ENCODE results near the gene SMDT1.

- TF ChIP-seq MXI1 (conservative IDR thresholded peaks at IDR 0.05; ENCODE audit: poor library complexity, severe bottlenecking) = no peak
- TF ChIP-seq, protein P1, sequence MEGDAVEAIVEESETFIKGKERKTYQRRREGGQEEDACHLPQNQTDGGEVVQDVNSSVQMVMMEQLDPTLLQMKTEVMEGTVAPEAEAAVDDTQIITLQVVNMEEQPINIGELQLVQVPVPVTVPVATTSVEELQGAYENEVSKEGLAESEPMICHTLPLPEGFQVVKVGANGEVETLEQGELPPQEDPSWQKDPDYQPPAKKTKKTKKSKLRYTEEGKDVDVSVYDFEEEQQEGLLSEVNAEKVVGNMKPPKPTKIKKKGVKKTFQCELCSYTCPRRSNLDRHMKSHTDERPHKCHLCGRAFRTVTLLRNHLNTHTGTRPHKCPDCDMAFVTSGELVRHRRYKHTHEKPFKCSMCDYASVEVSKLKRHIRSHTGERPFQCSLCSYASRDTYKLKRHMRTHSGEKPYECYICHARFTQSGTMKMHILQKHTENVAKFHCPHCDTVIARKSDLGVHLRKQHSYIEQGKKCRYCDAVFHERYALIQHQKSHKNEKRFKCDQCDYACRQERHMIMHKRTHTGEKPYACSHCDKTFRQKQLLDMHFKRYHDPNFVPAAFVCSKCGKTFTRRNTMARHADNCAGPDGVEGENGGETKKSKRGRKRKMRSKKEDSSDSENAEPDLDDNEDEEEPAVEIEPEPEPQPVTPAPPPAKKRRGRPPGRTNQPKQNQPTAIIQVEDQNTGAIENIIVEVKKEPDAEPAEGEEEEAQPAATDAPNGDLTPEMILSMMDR (IDR thresholded peaks at IDR 0.05; ENCODE audit: poor library complexity, severe bottlenecking) = no peak
- no peak for TF ChIP-seq TAF1 (IDR thresholded peaks at IDR 0.05; ENCODE audit: low read depth)
- TF ChIP-seq EP300 (conservative IDR thresholded peaks at IDR 0.05; ENCODE audit: poor library complexity, severe bottlenecking) = no peak
- TF ChIP-seq EZH2 (IDR thresholded peaks at IDR 0.05; ENCODE audit: borderline replicate concordance, insufficient read depth, low read length, poor library complexity, severe bottlenecking) = no peak
Observed at GRCh38 chr22:42068291-42068690, 11.2 kb upstream of the SMDT1 start.
